K562 (cell line): ENCODE results near the gene JPH2. TPM values are rescaled to one million over a fixed set of nuclear protein-coding genes. Genes with fewer than 3 reads are reported as not detected.

Experiments used
- ATAC-seq: fragments of 200-7000 bp; cut with Tn5 transposase; 3 replicates; pipeline ENCODE4 v1.9.1; 2020; ENCODE audit warnings: moderate library complexity
- BruUV-seq: library from RNA; stranded (reverse); fragments of 400-500 nt; replicated peaks from 2 replicates; lab custom pipeline; 2021; lab: Mats Ljungman, UMichigan
- CTCF ChIA-PET: fragments of 300-600 bp; formaldehyde crosslinking; extraction: SDS; loops from one replicate; lab custom pipeline; 2021; ENCODE audit warnings: low intra/inter-chr PET ratio; lab: Yijun Ruan, JAX
- POLR2A ChIA-PET: fragments of 300-600, 350-650 bp; sonication (Branson Sonifier 250); formaldehyde crosslinking; extraction: SDS; loops from one replicate; lab custom pipeline; 2021; ENCODE audit warnings: antibody characterized with exemption, inconsistent platforms; lab: Yijun Ruan, JAX
- DNase-seq, 4 experiments: peaks; one replicate each; pipeline versions ENCODE4 v3.0.0 to v3.0.0-alpha.2; 2011 to 2018; ENCODE audit warnings: low spot score in 3 of 4, mixed read lengths in 3 of 4; ENCODE audit errors: extremely low read depth in 1 of 4
- FAIRE-seq: peaks from 2 replicates; lab custom pipeline; 2011; peaks lifted over from hg19 to GRCh38; lab: Jason Lieb, UNC
- H2AFZ ChIP-seq: 2 replicates; pipeline ENCODE4 v1.6.0; 2011; ENCODE audit warnings: low read depth, low read length, control low read depth, inconsistent platforms
- H3K27ac ChIP-seq: fragments of 200-600 bp; 3 replicates; pipeline ENCODE4 v1.8.0; 2011; ENCODE audit warnings: low read depth, mild to moderate bottlenecking, control low read depth, inconsistent platforms, low read length, moderate library complexity, mixed read lengths; ENCODE audit errors: extremely low read depth
- H3K27me3 ChIP-seq, 2 experiments: fragments of 300-600 bp in 1 of 2; 2 replicates in 1 of 2; 3 replicates in 1 of 2; pipeline versions ENCODE4 v1.6.0 to v1.8.0; 2011; ENCODE audit warnings: inconsistent platforms in 2 of 2, low read length in 2 of 2, mild to moderate bottlenecking in 1 of 2, mixed read lengths in 1 of 2, moderate library complexity in 1 of 2; ENCODE audit not compliant: control insufficient read depth in 2 of 2, insufficient read depth in 2 of 2
- H3K36me3 ChIP-seq: fragments of 300-600 bp; 3 replicates; pipeline ENCODE4 v1.8.0; 2011; ENCODE audit warnings: mild to moderate bottlenecking, low read length, inconsistent platforms; ENCODE audit not compliant: control insufficient read depth, insufficient read depth
- H3K4me1 ChIP-seq, 2 experiments: fragments of 200-600 bp in 1 of 2; replicated peaks in 1 of 2; 2 replicates in 1 of 2; 3 replicates in 1 of 2; pipeline versions ENCODE4 v1.5.1 to v1.8.0; 2011; ENCODE audit warnings: inconsistent platforms in 2 of 2, low read length in 2 of 2, mild to moderate bottlenecking in 1 of 2, mixed read lengths in 1 of 2, moderate library complexity in 1 of 2; ENCODE audit not compliant: control insufficient read depth in 2 of 2, insufficient read depth in 2 of 2
- H3K4me2 ChIP-seq: 2 replicates; pipeline ENCODE4 v1.6.1; 2011; ENCODE audit warnings: low read length, control low read depth, inconsistent platforms, mixed read lengths; ENCODE audit not compliant: insufficient read depth
- H3K4me3 ChIP-seq: fragments of 200-600 bp; sonication (generic), shearing (Covaris generic); 2 replicates; pipeline ENCODE4 v1.5.1; 2016; ENCODE audit warnings: control low read depth, inconsistent platforms
- H3K79me2 ChIP-seq: fragments of 200-600 bp; 3 replicates; pipeline ENCODE4 v1.8.0; 2011; ENCODE audit warnings: low read length, inconsistent platforms; ENCODE audit not compliant: control insufficient read depth, insufficient read depth
- H3K9ac ChIP-seq, 2 experiments: 2 replicates each; pipeline versions ENCODE4 v1.6.0 to v1.6.1; 2011; ENCODE audit warnings: low read depth in 2 of 2, low read length in 2 of 2, control low read depth in 1 of 2, inconsistent platforms in 1 of 2, mild to moderate bottlenecking in 1 of 2, mixed read lengths in 1 of 2; ENCODE audit not compliant: insufficient read depth in 1 of 2
- H3K9me1 ChIP-seq: one replicate; pipeline ENCODE4 v1.6.0; 2011; ENCODE audit warnings: inconsistent platforms, mild to moderate bottlenecking, low read length, moderate library complexity; ENCODE audit not compliant: control insufficient read depth, insufficient read depth
- H3K9me3 ChIP-seq: replicated peaks from 2 replicates; pipeline ENCODE4 v1.5.1; 2011; ENCODE audit warnings: low read depth, low read length, inconsistent platforms; ENCODE audit not compliant: control insufficient read depth, insufficient read depth
- H4K20me1 ChIP-seq: replicated peaks from 2 replicates; pipeline ENCODE4 v1.6.1; 2011; ENCODE audit warnings: low read length, inconsistent platforms, mixed read lengths; ENCODE audit not compliant: control insufficient read depth, insufficient read depth
- CAMTA2 ChIP-seq: fragments of 250-450 bp; sonication (Bioruptor Pico); conservative IDR thresholded peaks from 2 replicates; pipeline ENCODE4 v1.5.1; 2022
- HDGF ChIP-seq: fragments of 450-650 bp; IDR thresholded peaks from 2 replicates; pipeline ENCODE4 v1.6.1; 2016
- KLF10 ChIP-seq: fragments of 250-450 bp; sonication (Bioruptor Pico); IDR thresholded peaks from 2 replicates; pipeline ENCODE4 v1.6.1; 2021; ENCODE audit warnings: matching md5 sums
- KLF16 ChIP-seq: IDR thresholded peaks from 2 replicates; pipeline ENCODE4 v1.6.1; 2016; ENCODE audit warnings: antibody characterized with exemption
- RBM17 ChIP-seq: fragments of 200-400 bp; formaldehyde crosslinking; IDR thresholded peaks from 2 replicates; pipeline ENCODE4 v1.6.1; 2017; ENCODE audit warnings: low read depth, mild to moderate bottlenecking, low read length, borderline replicate concordance
- RFX5 ChIP-seq: IDR thresholded peaks from 2 replicates; pipeline ENCODE4 v1.6.1; 2011; ENCODE audit warnings: low read depth, mild to moderate bottlenecking, improper control_type of control experiment, low read length
- RREB1 ChIP-seq: fragments of 250-450 bp; sonication (Bioruptor Pico); IDR thresholded peaks from 2 replicates; pipeline ENCODE4 v1.4.0; 2020
- SMAD4 ChIP-seq: fragments of 250-450 bp; sonication (Bioruptor Pico); conservative IDR thresholded peaks from 2 replicates; pipeline ENCODE4 v1.8.0; 2021; ENCODE audit warnings: inconsistent platforms, mild to moderate bottlenecking, moderate library complexity
- TAF1 ChIP-seq: IDR thresholded peaks from 2 replicates; pipeline ENCODE4 v1.6.1; 2011; ENCODE audit warnings: mild to moderate bottlenecking, low read length, moderate library complexity; ENCODE audit not compliant: insufficient read depth, control insufficient read depth, severe bottlenecking; ENCODE audit errors: extremely low read depth
- U2AF1 ChIP-seq: fragments of 200-400 bp; formaldehyde crosslinking; optimal IDR thresholded peaks from 2 replicates; pipeline ENCODE3; 2017; ENCODE audit warnings: mild to moderate bottlenecking, low read depth, low read length, moderate library complexity
- XRCC5 ChIP-seq: fragments of 200-400 bp; formaldehyde crosslinking; IDR thresholded peaks from 2 replicates; pipeline ENCODE4 v1.6.1; 2017; ENCODE audit warnings: low read depth, mild to moderate bottlenecking, low read length
- ZNF280B ChIP-seq: fragments of 250-450 bp; sonication (Bioruptor Pico); IDR thresholded peaks from 2 replicates; pipeline ENCODE4 v1.5.1; 2021; ENCODE audit warnings: mild to moderate bottlenecking
- ZNF79 ChIP-seq: fragments of 250-450 bp; sonication (Bioruptor Pico); IDR thresholded peaks from 2 replicates; pipeline ENCODE4 v1.4.0; 2020; ENCODE audit warnings: low read depth, mild to moderate bottlenecking, moderate library complexity
- WGBS: fragments of 100-300 bp; shearing (Covaris generic); methylation state at CpG from one replicate; pipeline ENCODE4 v1.1.6; 2016; ENCODE audit warnings: low coverage, mixed read lengths; ENCODE audit not compliant: insufficient coverage; ENCODE audit errors: missing lambda C conversion rate; 5-methylcytosine and 5-hydroxymethylcytosine counted together
- in situ Hi-C: fragments of 300-500 bp; cut with MboI; formaldehyde crosslinking; loops from 4 replicates; pipeline ENCODE4 v1.15.0; 2018; ENCODE audit warnings: inconsistent platforms, mixed read lengths
- intact Hi-C: fragments of 100-400 bp; cut with micrococcal nuclease; formaldehyde crosslinking; loops from 2 replicates; pipeline ENCODE4 v1.14.2; 2022
- polyA plus RNA-seq, 8 experiments: library from polyadenylated mRNA; depleted of rRNA in 4 of 8; stranded (reverse) in 5 of 8; unstranded in 3 of 8; fragments of >200 nt; fragmentation: Nextera tagmentation in 2 of 8; fragmentation: Illumina TruSeq in 1 of 8; extraction: Ambion mirVana in 2 of 8; extraction: Trizol in 1 of 8; gene quantifications; 2 replicates each; pipeline versions ENCODE4 v1.2.1 to v1.2.3, GENCODE V29; 2011 to 2014; ENCODE audit warnings: inconsistent platforms in 1 of 8, missing spikeins in 1 of 8
- total RNA-seq, 7 experiments: library from RNA; depleted of rRNA in 6 of 7; stranded (reverse); fragments of >200 nt in 6 of 7; fragmentation: Illumina TruSeq in 2 of 7; extraction: Trizol in 2 of 7; gene quantifications; 2 replicates each; pipeline versions ENCODE4 v1.2.1 to v1.2.3, GENCODE V29; 2011 to 2021; ENCODE audit warnings: low replicate concordance in 1 of 7

The JPH2 gene
- total and polyA plus RNA-seq, 9 of the 15 experiments (the other 6 are each of a cell fraction or from before 2014, with no cell fraction given) = not detected

- ChIA-PET CTCF (interaction anchor here (0.7 to 6.3 kb wide), 11 partner anchors 92 to 650 kb away, joined by 3 to 79 read pairs (median 7); partner anchors contain the start of gene FITM2), POLR2A (interaction anchor here (0.6 to 1.5 kb wide), 3 partner anchors 32 to 47 kb away, joined by 3 to 4 read pairs (median 3); no protein-coding TSS in a partner anchor)
- ATAC-seq (peak; percentile 91), DNase-seq (peak; percentile 64 to 85 (median 66)), FAIRE-seq (peak; percentile 91)
- BruUV-seq = no TSS peak
- H3K79me2 ChIP-seq = no peaks in the 10 kb centered on the region
- H3K9ac ChIP-seq = no peak overlapping the region
- H4K20me1 ChIP-seq = peaks cover 11% of the 10 kb centered on the region
- H3K4me2 ChIP-seq = peak overlapping the region; percentile 0; the same call in 1 of the 2 replicates
- H3K9me1 ChIP-seq = no peaks in the 10 kb centered on the region
- H3K36me3 ChIP-seq = no peaks in the 10 kb centered on the region
- peaks cover 0 to 9% of the 10 kb centered on the region in 2 experiments; a peak in 2 of 5 replicates for H3K27me3 ChIP-seq
- H3K27ac ChIP-seq = no peak overlapping the region
- in situ Hi-C loops (loop anchor here (5.0 to 10.0 kb wide), 3 partner anchors 95 to 387 kb away; partner anchors contain the start of gene FITM2), intact Hi-C loops (loop anchor here (1.0 to 5.0 kb wide), 4 partner anchors 94 to 515 kb away; partner anchors contain the start of gene FITM2)
- H2AFZ ChIP-seq = peak overlapping the region; percentile 54; the same call in 1 of the 2 replicates
- 7% methylated on average over 11 of the region's 11 CpGs for WGBS
- H3K4me3 ChIP-seq = no peak overlapping the region
- peaks cover 4 to 11% of the 10 kb centered on the region in 2 experiments; a peak in 4 of 5 replicates for H3K4me1 ChIP-seq
- no peaks in the 10 kb centered on the region for H3K9me3 ChIP-seq
- TF ChIP-seq ZNF280B (no peak), ZNF79 (CRISPR knock-in tag) (no peak), CAMTA2 (CRISPR knock-in tag) (no peak), KLF16 (peak; percentile 45; the same call in 1 of the 2 replicates), XRCC5 (0 out of 2 replicates have a peak, but pooled peaks have one; percentile 53), U2AF1 (no peak), RREB1 (CRISPR knock-in tag) (0 out of 2 replicates have a peak, but pooled peaks have one; percentile 44), RBM17 (no peak), TAF1 (no peak), HDGF (0 out of 2 replicates have a peak, but pooled peaks have one; percentile 24), KLF10 (CRISPR knock-in tag) (no peak), RFX5 (no peak), SMAD4 (no peak)
These were observed 30.5 kb upstream of the JPH2 start for GRCh38 chr20:44217342-44218092.
